ENCODE data around the gene GATC.

GRCh38 chr12:120439646-120440247, 6.5 kb upstream of the GATC start:
- no peak for TF ChIP-seq CHD2 (IDR thresholded peaks at IDR 0.05; ENCODE audit: borderline replicate concordance, low read depth, low read length)
- no peak for TF ChIP-seq ZNF687 (IDR thresholded peaks at IDR 0.05)
- TF ChIP-seq CEBPB (IDR thresholded peaks at IDR 0.05; ENCODE audit: borderline replicate concordance in 1 of 2, low read depth in 2 of 2, low read length in 2 of 2) = 0 out of 4 replicates have a peak, but pooled peaks of 1 of the 2 experiments have one; percentile 9
- no peak for TF ChIP-seq JUNB (IDR thresholded peaks at IDR 0.05)

Data from GM12878 (cell line).